Adrenal gland (tissue), 12 donors: ENCODE results near the gene MSI1. TPM values are rescaled to one million over a fixed set of nuclear protein-coding genes. Genes with fewer than 3 reads are reported as not detected.

Source experiments
- DNase-seq, 7 donors: peaks; one replicate each; pipeline ENCODE4 v3.0.0-alpha.2; 2019 to 2020
- H3K27ac ChIP-seq, 5 donors: fragments of 200-600 bp; sonication (generic) in 4 of 5; 1 replicate in 3 of 5; 2 replicates in 2 of 5; pipeline versions ENCODE4 v1.5.1 to v1.8.0; 2016 to 2020; ENCODE audit warnings: mild to moderate bottlenecking in 1 of 5
- H3K27me3 ChIP-seq: fragments of 200-600 bp; 2 replicates; pipeline ENCODE4 v1.8.0; 2021
- H3K36me3 ChIP-seq, 2 donors: fragments of 200-600 bp; replicated peaks in 1 of 2; 1 replicate in 1 of 2; 2 replicates in 1 of 2; pipeline versions ENCODE4 v1.5.1 to v1.8.0; 2018 to 2022
- H3K4me1 ChIP-seq, 2 donors: fragments of 200-600 bp; replicated peaks in 1 of 2; 1 replicate in 1 of 2; 2 replicates in 1 of 2; pipeline versions ENCODE4 v1.5.1 to v1.8.0; 2018 to 2021
- H3K4me3 ChIP-seq, 4 donors: fragments of 200-600 bp; sonication (generic) in 3 of 4; one replicate each; pipeline ENCODE4 v1.5.1; 2016 to 2018
- H3K9me3 ChIP-seq, 3 donors: fragments of 200-600 bp; sonication (generic) in 1 of 3; replicated peaks in 1 of 3; 1 replicate in 2 of 3; 2 replicates in 1 of 3; pipeline versions ENCODE4 v1.5.1 to v1.8.0; 2016 to 2021
- CTCF ChIP-seq, 6 experiments: fragments of 450-650 bp in 4 of 6; fragments of 200-600 bp in 2 of 6; sonication (generic) in 1 of 6; IDR thresholded peaks; 1 replicate in 5 of 6; 2 replicates in 1 of 6; pipeline versions ENCODE4 v1.5.1 to v1.8.0; 2016 to 2021; ENCODE audit warnings: antibody characterized with exemption in 6 of 6, mild to moderate bottlenecking in 2 of 6, moderate library complexity in 1 of 6
- POLR2A ChIP-seq, 2 donors: fragments of 450-650 bp; IDR thresholded peaks; one replicate each; pipeline ENCODE4 v1.6.1; 2017; ENCODE audit warnings: antibody characterized with exemption in 2 of 2, mild to moderate bottlenecking in 2 of 2, moderate library complexity in 1 of 2
- WGBS, 4 donors: extraction: QIAGEN DNeasy Blood & Tissue Kit in 2 of 4; methylation state at CpG; one replicate each; pipeline versions ENCODE4 v1.1.5 to v1.1.7; 2013 to 2017; 5-methylcytosine and 5-hydroxymethylcytosine counted together
- intact Hi-C, 2 donors: fragments of 100-400 bp; cut with DNase I; formaldehyde crosslinking; loops; one replicate each; pipeline versions ENCODE4 v1.14.1 to v1.15.0; 2022 to 2023
- polyA plus RNA-seq, 3 donors: library from polyadenylated mRNA; stranded (reverse); fragments of 200-250 nt in 2 of 3; fragments of 350-450 nt in 1 of 3; fragmentation: Illumina TruSeq in 1 of 3; extraction: RNeasy Lipid Tissue Mini Kit (QIAGEN cat#74804) in 1 of 3; gene quantifications; one replicate each; pipeline ENCODE4 v1.2.3, GENCODE V29; 2013 to 2014
- total RNA-seq, 9 donors: library from RNA; depleted of rRNA in 4 of 9; stranded (reverse); fragments of >200 nt in 4 of 9; fragments of 120-200 nt in 1 of 9; fragmentation: NEBNext Ultra II Directional in 1 of 9; extraction: Animal tissue kit (Norgen Biotek cat#: 25700) in 1 of 9; gene quantifications; one replicate each; pipeline versions ENCODE4 v1.1.0 to v1.2.4, GENCODE V29; 2013 to 2023
- donor health status: healthy with polysubstance abuse.
- donor health status: Bipolar disorder and iron deficiency.
- donor health status: DM: yes; HTN: yes; CAD: no.
- donor health status: DM: no; HTN: no; CAD: no.
- donor health status: DM: no; HTN: no; CAD: no.
- donor health status: DM: yes; HTN: yes; CAD: no.

Gene MSI1
- total and polyA plus RNA-seq, 12 donors, result 0.87 to 24.2 (median 6.7) TPM

GRCh38 chr12:120406069-120406468, 37.1 kb upstream of the MSI1 start:
- no peak overlapping the region for H3K27ac ChIP-seq
- no peaks in the 10 kb centered on the region for H3K4me1 ChIP-seq
- no peak for TF ChIP-seq CTCF (IDR thresholded peaks at IDR 0.05)
- TF ChIP-seq POLR2A (IDR thresholded peaks at IDR 0.05), result no peak
- intact Hi-C loops, result no loop called here
- H3K9me3 ChIP-seq, result no peaks in the 10 kb centered on the region
- DNase-seq, result no peak
- no peaks in the 10 kb centered on the region for H3K36me3 ChIP-seq
- 88 to 94% (median 89%) methylated on average over 3 of the region's 3 CpGs for WGBS, 4 donors
- H3K27me3 ChIP-seq, result no peaks in the 10 kb centered on the region
- H3K4me3 ChIP-seq, result no peak overlapping the region

GRCh38 chr12:120404271-120404670, 35.3 kb upstream of the MSI1 start:
- H3K36me3 ChIP-seq, result no peaks in the 10 kb centered on the region
- no peaks in the 10 kb centered on the region for H3K27me3 ChIP-seq
- DNase-seq, result no peak
- no peak overlapping the region for H3K4me3 ChIP-seq
- no peaks in the 10 kb centered on the region for H3K9me3 ChIP-seq
- whole genome bisulfite sequencing, 4 donors, result 78 to 93% (median 88%) methylated on average over 1 of the region's 1 CpG
- no peak overlapping the region for H3K27ac ChIP-seq
- no peaks in the 10 kb centered on the region for H3K4me1 ChIP-seq
- TF ChIP-seq CTCF (IDR thresholded peaks at IDR 0.05) (no peak), POLR2A (IDR thresholded peaks at IDR 0.05) (no peak)
- intact Hi-C loops, result no loop called here

- H3K4me3 ChIP-seq, result no peak overlapping the region
- intact Hi-C loops, result no loop called here
- no peaks in the 10 kb centered on the region for H3K9me3 ChIP-seq
- no peaks in the 10 kb centered on the region for H3K36me3 ChIP-seq
- 70 to 85% (median 77%) methylated on average over 3 of the region's 3 CpGs for WGBS, 4 donors
- no peak overlapping the region for H3K27ac ChIP-seq
- TF ChIP-seq POLR2A (IDR thresholded peaks at IDR 0.05) (no peak), CTCF (IDR thresholded peaks at IDR 0.05) (no peak)
- DNase-seq, result no peak
- no peaks in the 10 kb centered on the region for H3K4me1 ChIP-seq
- H3K27me3 ChIP-seq, result no peaks in the 10 kb centered on the region
Measured at GRCh38 chr12:120403869-120404268, 34.9 kb upstream of the MSI1 start.

GRCh38 chr12:120402217-120402616, 33.3 kb upstream of the MSI1 start:
- peak overlapping the region in 1 of 5 donors; percentile 39 for H3K27ac ChIP-seq
- H3K9me3 ChIP-seq, result no peaks in the 10 kb centered on the region
- intact Hi-C loops, result no loop called here
- H3K4me3 ChIP-seq, result no peak overlapping the region
- DNase-seq, result peak in 5 of 7 donors; percentile 44 to 58 (median 54)
- TF ChIP-seq CTCF (IDR thresholded peaks at IDR 0.05) (no peak), POLR2A (IDR thresholded peaks at IDR 0.05) (no peak)
- WGBS, 4 donors, result 19 to 35% (median 27%) methylated on average over 12 to 13 of the region's 13 CpGs
- H3K27me3 ChIP-seq, result no peaks in the 10 kb centered on the region
- H3K36me3 ChIP-seq, result no peaks in the 10 kb centered on the region
- H3K4me1 ChIP-seq, result no peaks in the 10 kb centered on the region
